Ramos (cell line): Measurements from ENCODE around the gene CLDN7.

Source experiments
- in situ Hi-C: fragments of 300-500 bp; cut with MboI; formaldehyde crosslinking; loops from one replicate; pipeline ENCODE4 v1.14.3; 2022; ENCODE audit warnings: low sequenced_read_pairs; ENCODE audit not compliant: unreplicated experiment

The CLDN7 gene

DNA sequence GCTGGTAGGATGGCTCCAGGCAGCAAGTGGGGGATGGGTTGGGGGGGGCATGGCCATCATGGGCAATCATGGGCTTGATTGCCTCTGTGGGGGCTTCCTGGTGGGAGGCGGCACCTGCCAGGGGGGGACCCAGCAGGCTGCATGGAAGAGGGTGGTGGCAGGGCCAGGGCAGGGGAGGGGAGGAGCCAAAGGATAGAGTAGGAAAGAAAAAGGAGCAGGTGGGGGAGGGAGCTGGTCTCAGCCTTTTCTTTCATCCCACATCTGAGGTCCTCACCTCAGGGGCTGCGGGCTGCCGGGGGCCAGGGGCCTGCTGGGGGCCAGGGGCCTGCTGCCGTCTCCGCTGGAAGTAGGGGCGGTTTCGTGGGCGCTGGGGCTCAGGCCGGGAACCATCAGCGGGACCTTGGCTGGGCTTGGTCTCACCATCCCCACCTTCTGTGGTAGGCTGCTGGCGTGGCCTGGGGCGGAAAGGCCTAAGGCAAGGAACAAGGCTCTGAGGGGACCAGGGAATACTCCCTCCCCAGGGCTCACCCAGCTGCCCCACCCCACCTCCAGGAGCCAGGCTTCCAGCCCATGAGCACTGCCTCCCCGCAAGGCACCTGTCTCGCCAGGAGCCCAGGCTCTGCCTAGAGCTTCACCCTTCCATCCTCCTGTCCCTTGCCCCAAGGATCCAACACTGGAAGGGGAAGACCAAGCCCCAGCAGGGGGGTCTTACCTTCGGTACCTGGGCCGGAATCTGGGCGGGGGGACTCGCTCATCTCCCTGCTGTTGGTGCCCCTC is 27.2 kb upstream of the CLDN7 start:
- in situ Hi-C loops = no loop called here

DNA sequence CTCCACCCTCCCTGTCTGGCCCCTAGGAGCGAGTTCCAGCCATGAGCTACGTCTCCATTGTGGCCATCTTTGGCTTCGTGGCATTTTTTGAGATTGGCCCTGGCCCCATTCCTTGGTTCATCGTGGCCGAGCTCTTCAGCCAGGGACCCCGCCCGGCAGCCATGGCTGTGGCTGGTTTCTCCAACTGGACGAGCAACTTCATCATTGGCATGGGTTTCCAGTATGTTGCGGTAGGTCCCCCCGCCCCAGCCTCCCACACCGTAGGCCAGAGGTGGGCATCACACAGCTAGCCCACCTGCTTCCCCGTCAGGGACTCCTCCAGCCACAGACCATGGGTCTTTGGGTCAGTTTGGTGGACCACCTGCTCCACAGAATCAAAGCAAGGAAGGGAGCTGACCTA is 23.4 kb upstream of the CLDN7 start:
- in situ Hi-C loops = no loop called here

DNA sequence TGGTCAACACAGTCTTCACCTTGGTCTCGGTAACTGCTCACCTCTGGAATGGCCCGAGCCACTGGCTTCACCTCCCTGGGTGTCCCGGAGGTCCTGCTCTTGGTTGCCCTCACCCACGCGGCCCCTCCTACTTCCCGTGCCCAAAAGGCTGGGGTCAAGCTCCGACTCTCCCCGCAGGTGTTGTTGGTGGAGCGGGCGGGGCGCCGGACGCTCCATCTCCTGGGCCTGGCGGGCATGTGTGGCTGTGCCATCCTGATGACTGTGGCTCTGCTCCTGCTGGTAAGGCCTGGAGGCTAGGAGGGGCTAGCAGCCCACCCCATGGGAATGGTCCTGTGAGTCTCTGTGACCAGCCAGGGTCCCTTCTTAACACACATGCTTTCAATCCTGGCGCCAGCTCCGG is 22.6 kb upstream of the CLDN7 start:
- in situ Hi-C loops = no loop called here

DNA sequence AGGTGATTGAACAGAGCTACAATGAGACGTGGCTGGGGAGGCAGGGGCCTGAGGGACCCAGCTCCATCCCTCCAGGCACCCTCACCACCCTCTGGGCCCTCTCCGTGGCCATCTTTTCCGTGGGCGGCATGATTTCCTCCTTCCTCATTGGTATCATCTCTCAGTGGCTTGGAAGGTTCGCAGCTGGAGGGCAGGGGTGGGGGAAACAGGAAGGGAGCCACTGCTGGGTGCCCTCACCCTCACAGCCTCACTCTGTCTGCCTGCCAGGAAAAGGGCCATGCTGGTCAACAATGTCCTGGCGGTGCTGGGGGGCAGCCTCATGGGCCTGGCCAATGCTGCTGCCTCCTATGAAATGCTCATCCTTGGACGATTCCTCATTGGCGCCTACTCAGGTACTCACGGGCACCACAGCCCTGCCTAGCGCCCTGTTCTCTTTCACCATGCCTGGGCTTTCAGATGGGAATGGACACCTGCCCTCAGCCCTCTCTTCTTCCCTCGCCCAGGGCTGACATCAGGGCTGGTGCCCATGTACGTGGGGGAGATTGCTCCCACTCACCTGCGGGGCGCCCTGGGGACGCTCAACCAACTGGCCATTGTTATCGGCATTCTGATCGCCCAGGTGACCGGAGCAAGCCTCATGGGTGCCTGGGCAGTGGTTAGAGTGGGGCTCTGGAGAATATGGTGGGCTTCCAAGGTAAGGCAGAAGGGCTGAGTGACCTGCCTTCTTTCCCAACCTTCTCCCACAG is 21.4 kb upstream of the CLDN7 start:
- in situ Hi-C loops = no loop called here

DNA sequence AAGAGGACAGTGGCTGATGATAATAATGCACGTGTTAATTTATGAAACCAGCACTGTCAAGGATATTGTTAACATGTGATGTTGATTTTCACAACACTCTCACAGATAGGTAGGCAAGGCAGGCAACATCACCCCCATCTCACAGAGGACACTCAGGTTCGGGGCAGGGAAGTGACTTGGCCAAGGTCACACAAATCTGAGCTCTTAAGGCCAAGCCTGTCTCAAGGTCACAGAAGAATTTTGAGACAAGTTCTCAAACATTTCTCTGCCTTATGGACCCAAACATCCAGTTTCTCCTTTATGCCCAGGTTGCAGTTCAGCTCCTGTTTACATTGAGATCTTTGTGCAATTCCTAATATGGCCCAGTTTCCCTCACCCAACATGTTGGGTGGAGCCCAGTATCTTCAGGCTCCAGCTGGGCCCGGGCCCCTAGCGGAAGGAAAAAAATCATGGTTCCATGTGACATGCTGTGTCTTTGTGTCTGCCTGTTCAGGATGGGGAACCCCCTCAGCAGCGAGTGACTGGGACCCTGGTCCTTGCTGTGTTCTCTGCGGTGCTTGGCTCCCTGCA is 20.6 kb upstream of the CLDN7 start:
- in situ Hi-C loops = no loop called here

DNA sequence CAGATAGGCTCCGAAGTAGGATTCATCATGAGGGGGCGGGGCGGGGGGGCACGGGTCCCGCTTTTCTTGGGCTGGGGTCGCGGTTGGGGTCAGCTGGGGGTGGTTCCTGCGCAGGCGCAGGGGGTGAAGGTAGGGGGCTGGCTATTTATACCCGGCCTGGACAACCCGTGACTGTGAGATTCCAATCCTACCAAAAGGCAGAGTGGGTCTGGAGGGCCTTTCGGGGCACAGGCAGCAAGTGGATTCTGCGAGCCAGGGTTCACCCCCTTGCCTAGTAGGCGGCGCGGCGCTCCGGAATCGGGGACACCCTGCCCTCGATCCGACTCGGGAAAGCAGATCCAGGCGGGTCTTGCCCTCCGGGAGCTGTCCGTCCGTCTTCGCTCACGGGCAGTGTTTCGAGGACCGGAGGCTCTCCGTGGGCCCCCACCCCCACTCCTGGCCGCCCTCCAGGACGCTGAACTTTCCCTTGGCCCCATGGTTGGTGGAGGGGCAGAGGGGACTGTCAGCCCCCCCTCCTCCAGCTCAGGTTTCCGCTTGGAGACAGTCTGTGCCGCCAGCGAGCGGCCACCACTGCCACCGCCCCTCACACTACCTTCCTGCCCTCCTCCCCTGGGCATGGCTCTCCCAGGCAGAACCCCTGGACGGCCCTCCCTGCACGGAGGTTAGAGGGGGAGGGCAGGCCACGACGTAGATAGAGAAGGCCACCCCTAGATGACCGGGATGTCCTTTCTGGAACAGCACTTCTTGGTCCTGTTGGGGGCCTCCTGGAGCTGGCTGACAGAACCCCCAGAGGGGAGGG is 19.9 kb upstream of the CLDN7 start:
- in situ Hi-C loops = no loop called here

DNA sequence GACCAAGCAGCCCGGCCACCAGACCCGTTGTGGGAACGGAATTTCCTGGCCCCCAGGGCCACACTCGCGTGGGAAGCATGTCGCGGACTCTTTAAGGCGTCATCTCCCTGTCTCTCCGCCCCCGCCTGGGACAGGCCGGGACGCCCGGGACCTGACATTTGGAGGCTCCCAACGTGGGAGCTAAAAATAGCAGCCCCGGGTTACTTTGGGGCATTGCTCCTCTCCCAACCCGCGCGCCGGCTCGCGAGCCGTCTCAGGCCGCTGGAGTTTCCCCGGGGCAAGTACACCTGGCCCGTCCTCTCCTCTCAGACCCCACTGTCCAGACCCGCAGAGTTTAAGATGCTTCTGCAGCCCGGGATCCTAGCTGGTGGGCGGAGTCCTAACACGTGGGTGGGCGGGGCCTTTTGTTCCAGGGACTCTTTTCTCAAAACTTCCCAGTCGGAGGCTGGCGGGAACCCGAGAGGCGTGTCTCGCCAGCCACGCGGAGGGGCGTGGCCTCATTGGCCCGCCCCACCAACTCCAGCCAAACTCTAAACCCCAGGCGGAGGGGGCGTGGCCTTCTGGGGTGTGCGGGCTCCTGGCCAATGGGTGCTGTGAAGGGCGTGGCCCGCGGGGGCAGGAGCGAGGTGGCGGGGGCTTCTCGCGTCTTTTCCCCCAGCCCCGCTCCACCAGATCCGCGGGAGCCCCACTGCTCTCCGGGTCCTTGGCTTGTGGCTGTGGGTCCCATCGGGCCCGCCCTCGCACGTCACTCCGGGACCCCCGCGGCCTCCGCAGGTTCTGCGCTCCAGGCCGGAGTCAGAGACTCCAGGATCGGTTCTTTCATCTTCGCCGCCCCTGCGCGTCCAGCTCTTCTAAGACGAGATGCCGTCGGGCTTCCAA is 19.0 kb upstream of the CLDN7 start, which contains the start of gene SLC2A4:
Gene SLC2A4 (plus strand): TSS at position 645 of the 879 bp plus-strand sequence. CDS start 217 bp downstream, at position 862.
- in situ Hi-C loops = no loop called here

DNA sequence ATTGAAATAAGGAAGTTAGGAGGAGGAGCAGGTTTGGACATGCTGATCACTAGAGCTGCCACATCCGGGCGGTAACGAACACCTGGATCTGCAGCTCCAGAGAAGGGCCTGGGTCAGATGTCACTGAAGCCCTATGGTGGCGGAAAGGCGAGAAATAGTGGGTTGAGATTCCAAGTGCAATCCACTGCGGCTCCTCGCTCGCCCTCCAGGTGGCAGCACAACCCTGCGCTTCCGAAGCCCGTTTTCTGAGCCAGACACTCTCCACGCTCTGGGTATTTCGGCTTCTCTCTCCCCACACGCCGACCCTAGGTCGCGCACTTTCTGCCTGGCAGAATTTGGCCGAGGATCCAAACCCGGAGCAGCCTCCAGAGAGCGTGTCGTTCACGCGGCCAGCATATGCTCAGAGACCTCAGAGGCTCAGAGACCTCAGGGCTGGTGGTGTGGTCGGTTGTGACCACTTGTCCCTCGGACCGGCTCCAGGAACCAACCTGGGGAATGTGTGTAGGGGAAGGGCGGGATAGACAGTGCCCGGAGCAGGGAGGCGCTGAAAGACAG is 18.3 kb upstream of the CLDN7 start:
- in situ Hi-C loops = no loop called here

DNA sequence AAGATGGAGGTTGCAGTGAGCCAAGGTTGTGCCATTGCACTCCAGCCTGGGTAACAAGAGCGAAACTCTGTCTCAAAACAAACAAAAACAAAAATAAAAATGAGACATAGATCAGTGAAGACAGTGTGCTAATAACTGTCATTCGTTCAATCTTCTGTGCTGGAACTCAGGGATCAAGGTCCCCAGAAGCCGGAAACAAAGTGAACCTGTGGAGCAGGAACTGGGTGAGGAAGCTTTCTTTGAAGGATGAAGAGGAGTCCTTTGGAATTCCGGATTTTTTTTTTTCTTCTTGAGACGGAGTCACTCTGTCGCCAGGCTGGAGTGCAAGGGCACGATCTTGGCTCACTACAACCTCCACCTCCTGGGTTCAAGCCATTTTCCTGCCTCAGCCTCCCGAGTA is 17.2 kb upstream of the CLDN7 start:
- in situ Hi-C loops = loop anchor here (10.0 kb wide), 1 partner anchor 65 kb away; no protein-coding TSS in a partner anchor

DNA sequence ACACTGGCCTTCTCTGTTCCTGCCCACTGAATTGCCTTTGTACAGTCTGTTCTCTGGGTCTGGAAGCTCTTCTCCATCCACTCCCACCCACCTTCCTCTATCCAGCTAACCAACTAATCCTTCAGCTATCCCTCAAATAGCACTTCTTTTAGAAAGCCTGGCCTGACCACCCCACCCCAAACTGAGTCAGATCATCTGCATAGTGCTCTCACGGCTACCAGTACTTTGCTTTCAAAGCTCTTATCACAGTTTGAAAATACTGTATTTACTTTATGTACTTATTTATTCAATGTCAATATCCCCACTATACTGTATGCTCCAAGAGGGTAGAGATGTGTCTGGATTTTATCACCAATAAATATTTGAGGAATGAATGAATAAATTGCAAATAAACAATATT is 4.5 kb upstream of the CLDN7 start:
- in situ Hi-C loops = no loop called here

DNA sequence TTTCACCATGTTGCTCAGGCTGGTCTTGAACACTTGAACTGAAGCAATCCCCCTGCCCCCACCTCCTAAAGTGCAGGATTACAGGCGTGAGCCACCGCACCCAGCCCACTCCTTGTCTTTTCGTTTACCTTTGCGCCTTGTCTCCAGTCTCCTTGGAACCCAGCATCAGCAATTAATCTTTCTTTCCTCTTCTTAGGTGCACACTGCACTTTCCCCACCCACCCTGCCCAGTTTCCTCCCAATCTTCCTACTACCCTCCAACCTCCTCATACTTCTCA is 1.5 kb upstream of the CLDN7 start:
- in situ Hi-C loops = no loop called here

DNA sequence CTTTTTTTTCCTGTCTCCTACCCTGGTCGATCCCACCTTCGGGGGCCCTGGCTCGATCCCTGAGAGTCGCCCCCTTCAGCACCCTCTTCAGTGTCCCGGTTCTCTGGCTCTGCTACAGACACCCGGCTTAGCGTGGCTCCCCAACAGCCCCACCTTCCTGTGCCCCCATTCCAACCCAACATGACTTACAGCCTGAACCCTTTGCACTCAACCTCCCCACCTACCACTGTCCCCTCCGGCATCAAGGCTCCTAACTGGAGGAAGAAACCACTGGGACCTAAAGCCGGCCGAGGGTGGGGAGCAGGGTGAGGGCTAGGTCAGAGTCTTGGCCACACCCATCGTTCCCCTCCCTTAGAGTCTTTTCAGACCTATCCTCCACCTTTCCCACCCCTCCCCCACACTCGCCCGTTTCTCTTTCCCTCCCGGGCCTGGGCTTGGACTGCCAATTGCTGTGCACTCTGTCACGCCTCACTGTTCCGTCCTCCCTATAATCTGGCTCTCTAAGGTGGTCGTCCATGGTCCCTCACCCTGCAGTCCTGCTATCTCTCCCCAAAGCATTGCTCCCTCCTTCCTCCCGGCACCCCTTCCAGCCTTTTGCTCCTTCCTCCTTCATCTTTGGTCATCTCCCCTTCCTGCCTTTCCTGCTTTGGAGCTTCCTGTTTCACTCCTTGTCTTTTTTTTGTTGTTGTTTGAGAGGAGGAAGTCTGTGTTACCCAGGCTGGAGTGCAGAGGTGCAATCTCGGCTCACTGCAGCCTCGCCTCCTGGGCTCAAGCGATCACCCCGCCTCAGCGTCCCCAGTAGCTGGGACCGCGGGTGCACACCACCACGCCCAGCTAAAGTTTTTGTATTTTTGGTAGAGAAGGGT is 890 bp upstream of the CLDN7 start:
- in situ Hi-C loops = no loop called here

DNA sequence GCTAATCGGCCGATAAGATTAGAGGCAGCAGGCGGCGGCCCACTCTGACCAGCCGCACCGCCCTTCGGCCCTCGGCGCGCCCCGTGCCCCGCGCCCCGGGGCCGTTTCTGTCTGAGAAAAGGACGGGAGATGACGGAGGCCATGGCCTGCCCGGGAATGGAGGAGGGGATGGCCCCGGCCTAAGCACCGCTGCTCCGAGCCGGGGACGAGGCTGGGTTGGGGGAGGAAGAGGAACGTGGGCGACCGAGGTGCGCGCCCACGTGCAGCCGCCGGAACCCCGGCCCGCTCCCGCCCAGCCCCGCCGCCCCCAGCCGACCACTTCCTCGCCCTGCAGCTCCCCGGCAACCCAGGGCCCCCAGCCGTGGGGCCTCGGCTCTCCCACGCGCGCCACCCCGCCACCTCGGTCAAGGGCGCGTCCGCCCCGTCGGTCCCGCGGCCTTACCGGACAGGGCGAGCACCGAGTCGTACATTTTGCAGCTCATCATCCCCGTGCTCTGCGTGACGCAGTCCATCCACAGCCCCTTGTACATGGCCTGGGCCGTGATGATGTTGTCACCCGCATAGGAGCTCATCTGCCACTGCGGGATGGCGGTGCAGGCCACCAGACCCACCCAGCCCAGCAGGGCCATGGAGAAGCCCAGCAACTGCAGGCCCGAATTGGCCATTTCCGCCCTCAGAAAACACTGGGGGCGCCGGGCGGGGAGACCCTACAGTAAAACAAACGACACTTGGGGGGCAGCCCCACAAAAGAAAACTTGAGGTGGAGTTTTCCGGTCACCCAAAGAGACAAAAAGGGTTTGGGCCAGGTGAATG is 693 bp downstream of the CLDN7 start:
- in situ Hi-C loops = no loop called here

DNA sequence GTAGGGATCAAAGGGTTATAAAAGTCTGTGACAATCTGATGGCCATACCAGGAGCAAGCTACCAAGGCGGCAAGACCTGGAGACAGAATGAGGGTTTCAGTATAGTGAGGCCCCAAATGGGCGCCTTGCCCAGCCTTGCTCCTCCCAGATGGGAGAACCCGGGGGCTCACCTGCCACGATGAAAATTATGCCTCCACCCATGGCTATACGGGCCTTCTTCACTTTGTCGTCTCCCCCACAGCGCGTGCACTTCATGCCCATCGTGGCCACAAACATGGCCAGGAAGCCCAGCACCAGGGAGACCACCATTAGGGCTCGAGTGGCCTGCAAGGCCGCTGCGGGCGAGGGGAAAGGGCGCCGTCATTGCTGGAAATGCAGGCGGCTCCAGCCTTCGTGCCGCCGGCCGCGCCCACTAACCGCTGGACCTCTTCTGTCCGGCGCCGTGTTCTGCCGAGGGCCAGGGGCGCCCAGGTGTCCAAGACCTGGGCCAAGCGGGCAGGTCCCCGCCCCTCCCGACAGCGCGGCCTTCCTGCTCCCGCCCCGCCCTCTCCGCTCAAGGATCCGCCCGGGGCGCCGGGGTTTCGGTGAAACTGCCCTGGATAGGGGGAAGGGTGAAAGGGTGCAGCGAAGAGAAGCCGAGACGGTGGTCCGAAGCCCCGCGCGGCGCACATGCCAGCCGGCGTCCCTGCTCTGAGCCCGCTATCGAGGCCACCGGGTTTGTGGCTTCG is 1.5 kb downstream of the CLDN7 start:
- in situ Hi-C loops = no loop called here

DNA sequence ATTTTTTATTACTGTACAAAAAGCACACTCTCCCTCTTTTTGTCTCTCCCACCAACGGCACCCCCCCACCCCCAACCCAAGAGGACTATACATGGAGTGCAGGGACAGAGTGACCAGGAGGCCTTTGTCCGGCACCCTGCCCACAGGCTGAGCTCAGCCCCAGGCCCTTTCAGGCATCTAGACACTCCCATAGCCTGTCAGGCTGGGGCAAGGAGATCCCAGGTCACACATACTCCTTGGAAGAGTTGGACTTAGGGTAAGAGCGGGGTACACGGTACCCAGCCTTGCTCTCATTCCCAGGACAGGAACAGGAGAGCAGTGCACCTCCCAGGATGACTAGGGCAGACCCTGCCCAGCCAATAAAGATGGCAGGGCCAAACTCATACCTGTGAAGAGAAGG is 2.1 kb downstream of the CLDN7 start:
- in situ Hi-C loops = no loop called here

DNA sequence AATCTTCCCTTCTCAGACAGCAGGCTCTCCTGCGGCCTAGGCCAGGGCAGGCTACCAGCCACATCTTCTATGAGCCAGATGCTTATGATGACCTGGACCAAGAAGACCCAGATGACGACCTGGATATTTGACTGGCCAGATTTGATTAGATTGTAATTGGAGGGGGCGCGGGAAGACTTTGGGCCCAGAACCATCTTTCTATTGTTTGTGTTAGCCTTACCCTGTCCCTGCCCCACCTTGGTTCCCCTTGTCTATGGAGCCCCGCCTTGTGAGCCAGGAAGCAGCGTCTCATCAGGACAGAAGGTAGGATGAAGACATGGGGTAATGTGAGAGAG is 2.8 kb downstream of the CLDN7 start:
- in situ Hi-C loops = no loop called here
